Stimulated activated naive CD8-positive, alpha-beta T cell treated with anti-CD3 and anti-CD28 coated beads, Interleukin-15, amount 100 ng/mL, for 72 hours (primary cell): Measurements from ENCODE around the gene POLR1A.

ENCODE experiments used
- ATAC-seq: fragments of 150-1000 bp; cut with Tn5 transposase; 2 replicates; pipeline ENCODE4 v1.10.0; 2021; ENCODE audit warnings: mild to moderate bottlenecking, moderate library complexity
- DNase-seq, 2 donors: peaks; one replicate each; pipeline ENCODE4 v3.0.0; 2021 to 2022
- H3K27ac Mint-ChIP-seq, 2 donors: one replicate each; pipeline ENCODE4 v1.8.0; 2022; ENCODE audit warnings: mild to moderate bottlenecking in 2 of 2, mixed read lengths in 2 of 2, moderate library complexity in 2 of 2
- H3K27me3 Mint-ChIP-seq: one replicate; pipeline ENCODE4 v1.8.0; 2022; ENCODE audit warnings: mixed read lengths
- H3K4me1 Mint-ChIP-seq: one replicate; pipeline ENCODE4 v1.8.0; 2022; ENCODE audit warnings: mild to moderate bottlenecking, mixed read lengths
- H3K4me3 Mint-ChIP-seq, 2 donors: one replicate each; pipeline ENCODE4 v1.8.0; 2022; ENCODE audit warnings: mild to moderate bottlenecking in 2 of 2, mixed read lengths in 2 of 2, moderate library complexity in 1 of 2
- H3K9me3 Mint-ChIP-seq, 2 donors: one replicate each; pipeline ENCODE4 v1.8.0; 2022; ENCODE audit warnings: mixed read lengths in 2 of 2

POLR1A gene

DNA sequence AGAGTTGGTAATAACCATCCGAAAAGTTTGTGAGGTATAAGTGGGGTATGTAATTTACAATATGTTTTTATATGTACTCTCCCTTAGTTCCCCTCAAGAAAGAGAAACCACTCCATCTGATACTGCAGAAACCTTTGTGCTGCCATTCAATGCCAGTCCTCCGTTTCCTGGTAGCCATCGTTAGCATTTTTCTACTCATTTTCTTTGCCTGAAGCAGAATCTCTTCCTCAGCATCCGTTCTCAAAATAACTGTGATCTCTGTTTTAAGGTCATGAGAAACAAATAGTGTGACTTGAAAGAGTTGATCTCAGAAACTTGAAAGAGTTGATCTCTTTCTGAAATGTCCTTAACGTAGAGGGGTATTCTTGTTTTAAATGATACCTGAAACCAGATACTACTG lies 1.3 kb upstream of the POLR1A start:
- peak overlapping the region; percentile 29 to 100 for H3K27ac Mint-ChIP-seq
- no peaks in the 10 kb centered on the region for H3K27me3 Mint-ChIP-seq
- no peak for ATAC-seq
- peak overlapping the region; percentile 92 to 96 for H3K4me3 Mint-ChIP-seq
- no peaks in the 10 kb centered on the region for H3K9me3 Mint-ChIP-seq
- H3K4me1 Mint-ChIP-seq, result peaks cover 63% of the 10 kb centered on the region
- no peak for DNase-seq

DNA sequence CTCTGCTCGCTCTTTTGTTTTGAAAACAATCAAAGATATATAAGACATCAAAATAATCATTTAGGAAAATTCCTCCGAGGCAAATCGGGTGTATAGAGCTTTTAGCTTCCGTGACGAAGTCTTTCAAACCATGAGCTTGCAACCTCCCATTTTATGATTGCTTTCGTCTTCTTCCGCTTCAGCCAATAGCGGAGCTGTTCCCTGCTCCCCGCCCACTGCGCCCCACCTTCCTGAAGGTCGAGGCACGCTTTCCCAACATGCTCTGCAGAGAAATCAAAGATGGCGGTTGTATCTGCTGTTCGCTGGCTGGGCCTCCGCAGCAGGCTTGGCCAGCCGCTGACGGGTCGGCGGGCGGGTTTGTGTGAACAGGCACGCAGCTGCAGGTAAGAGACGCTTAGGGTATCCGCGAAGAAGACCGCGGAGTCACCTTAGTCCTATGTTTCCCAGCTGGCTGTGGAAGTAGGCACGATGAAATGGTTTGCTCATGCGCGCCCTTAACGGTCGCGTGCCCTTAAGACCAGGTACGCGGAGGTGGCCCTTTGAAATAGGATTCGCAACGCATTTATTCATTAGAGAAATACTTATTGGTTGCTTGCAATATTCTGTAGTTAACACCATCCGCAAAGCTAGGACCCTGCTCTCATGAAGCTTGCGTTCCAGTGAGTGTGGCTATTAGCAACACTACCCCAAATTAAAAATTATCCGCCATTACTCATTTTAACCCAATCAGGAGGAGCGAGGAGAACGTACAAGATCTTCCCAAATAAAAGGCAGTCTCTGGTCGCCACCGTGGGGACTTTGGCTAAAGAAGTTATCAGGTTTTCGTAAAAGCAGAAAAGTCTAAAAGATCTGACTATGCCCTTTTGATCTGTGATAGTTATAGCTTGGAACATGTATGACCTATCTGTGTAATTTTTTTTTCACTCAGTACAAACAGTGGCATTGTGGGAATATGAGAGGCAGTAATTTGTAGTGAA lies 571 bp upstream of the POLR1A start, which contains the start of gene PTCD3:
PTCD3 (plus strand) TSS at position 267 of the 977 bp plus-strand sequence; CDS start at position 280, 13 bp downstream.
- Mint-ChIP-seq H3K27me3 (no peaks in the 10 kb centered on the region), H3K4me1 (peaks cover 70% of the 10 kb centered on the region), H3K4me3 (peak within 1 kb of the TSS; percentile 92 to 96), H3K27ac (peak within 1 kb of the TSS; percentile 100), H3K9me3 (no peaks in the 10 kb centered on the region)
- DNase-seq, result peak; percentile 91 to 95
- ATAC-seq, result peak; percentile 95

- Mint-ChIP-seq H3K4me1 (peaks cover 58% of the 10 kb centered on the region), H3K9me3 (no peaks in the 10 kb centered on the region), H3K4me3 (no peak overlapping the region), H3K27ac (no peak overlapping the region), H3K27me3 (no peaks in the 10 kb centered on the region)
- no peak for ATAC-seq
- DNase-seq, result no peak
Observed at GRCh38 chr2:86102157-86102556, 3.5 kb downstream of the POLR1A start.

GRCh38 chr2:86097913-86098312 lies 7.8 kb downstream of the POLR1A start:
- no peaks in the 10 kb centered on the region for H3K27me3 Mint-ChIP-seq
- DNase-seq (no peak), ATAC-seq (no peak)
- no peaks in the 10 kb centered on the region for H3K9me3 Mint-ChIP-seq
- H3K27ac Mint-ChIP-seq, result peak overlapping the region in 1 of 2 donors; percentile 57
- peaks cover 46% of the 10 kb centered on the region for H3K4me1 Mint-ChIP-seq
- H3K4me3 Mint-ChIP-seq, result no peak overlapping the region

DNA sequence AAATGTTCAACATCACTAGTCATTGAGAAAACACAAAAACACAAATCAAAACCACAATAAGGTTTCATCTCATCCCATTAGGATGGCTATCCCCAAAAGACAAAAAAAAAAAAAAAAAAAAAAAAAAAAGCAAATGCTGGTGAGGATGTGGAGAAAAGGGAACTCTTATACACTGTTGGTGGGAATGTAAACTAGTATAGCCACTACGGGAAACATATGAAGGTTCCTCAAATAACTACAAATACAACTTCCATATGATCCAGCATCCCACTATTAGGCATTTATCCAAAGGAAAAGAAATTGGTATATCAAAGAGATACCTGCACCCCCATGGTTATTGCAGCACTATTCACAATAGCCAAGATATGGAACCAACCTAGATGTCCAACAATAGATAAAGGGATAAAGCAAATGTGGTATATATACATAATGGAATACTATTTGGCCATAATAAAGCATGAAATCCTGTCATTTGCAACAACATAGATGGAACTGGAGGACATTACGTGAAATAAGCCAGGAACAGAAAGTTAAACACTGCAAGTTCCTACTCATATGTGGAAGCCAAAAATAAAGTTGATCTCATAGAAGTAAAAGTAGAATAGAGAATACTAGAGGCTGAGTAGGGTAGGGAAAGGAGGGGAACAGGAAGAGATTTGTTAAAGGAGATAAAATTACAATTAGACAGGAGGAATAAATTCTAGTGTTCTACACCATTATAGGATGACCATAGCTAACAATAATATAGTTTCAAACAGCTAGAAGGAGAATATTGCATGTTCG lies 8.4 kb downstream of the POLR1A start:
- Mint-ChIP-seq H3K4me1 (peaks cover 40% of the 10 kb centered on the region), H3K27me3 (no peaks in the 10 kb centered on the region), H3K4me3 (no peak overlapping the region), H3K9me3 (no peaks in the 10 kb centered on the region), H3K27ac (no peak overlapping the region)
- DNase-seq, result no peak
- no peak for ATAC-seq

- Mint-ChIP-seq H3K9me3 (no peaks in the 10 kb centered on the region), H3K4me1 (peaks cover 18% of the 10 kb centered on the region), H3K27ac (no peak overlapping the region), H3K27me3 (no peaks in the 10 kb centered on the region), H3K4me3 (no peak overlapping the region)
- DNase-seq, result no peak
- no peak for ATAC-seq
Observed at GRCh38 chr2:86094229-86094628, 11.5 kb downstream of the POLR1A start.

DNA sequence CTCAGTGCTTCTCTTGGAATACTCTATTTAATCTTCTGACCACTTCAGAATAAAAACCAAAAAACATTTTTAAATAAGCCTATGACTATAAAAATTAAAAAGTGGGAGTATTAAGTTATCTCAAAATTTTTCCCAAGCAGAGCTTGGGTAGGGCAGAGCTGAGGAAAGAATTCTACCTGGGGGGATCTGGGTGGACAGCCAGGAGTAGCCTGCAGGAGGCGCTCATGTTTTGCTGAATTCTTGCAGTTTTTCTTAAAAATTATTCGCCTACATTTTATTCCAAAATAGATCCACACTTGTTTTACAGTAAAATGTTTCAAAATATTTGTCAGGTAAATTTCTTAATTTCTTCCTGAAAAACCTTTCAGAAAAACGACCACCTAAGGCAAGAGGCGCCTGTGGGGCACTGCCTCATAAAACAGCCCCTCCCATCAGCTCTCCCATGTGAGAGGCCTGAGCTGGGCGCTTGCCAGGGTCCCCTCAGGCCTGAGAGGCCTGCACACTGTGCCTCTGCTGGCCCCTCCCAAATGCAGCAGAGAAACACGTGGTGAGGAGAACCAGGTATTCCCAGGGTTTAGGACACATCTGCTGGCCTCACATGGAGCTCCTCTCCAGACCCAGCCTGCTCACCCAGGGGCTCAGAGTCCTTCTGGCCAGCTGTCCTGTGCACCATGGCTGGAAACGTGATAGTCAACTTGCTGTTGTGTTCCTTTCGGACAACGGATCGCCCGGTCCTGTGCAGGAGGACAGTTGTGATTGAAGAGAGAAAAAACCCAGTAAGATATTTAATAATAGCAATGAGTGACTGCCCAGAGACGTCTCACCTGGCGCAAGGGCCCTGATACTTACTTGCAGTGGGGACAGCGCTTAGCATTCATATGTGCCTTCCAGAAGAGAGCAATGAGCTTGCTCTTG lies 17.5 kb downstream of the POLR1A start:
- H3K27ac Mint-ChIP-seq, result no peak overlapping the region

GRCh38 chr2:86082756-86083155 lies 22.9 kb downstream of the POLR1A start:
- no peak for DNase-seq
- no peaks in the 10 kb centered on the region for H3K9me3 Mint-ChIP-seq
- ATAC-seq, result no peak
- H3K27me3 Mint-ChIP-seq, result no peaks in the 10 kb centered on the region
- no peak overlapping the region for H3K4me3 Mint-ChIP-seq
- H3K27ac Mint-ChIP-seq, result no peak overlapping the region
- H3K4me1 Mint-ChIP-seq, result peaks cover 24% of the 10 kb centered on the region

More for the DNA sequence above, 17.5 kb downstream of the POLR1A start:
- ATAC-seq (no peak), DNase-seq (no peak)
- Mint-ChIP-seq H3K9me3 (no peaks in the 10 kb centered on the region), H3K4me3 (no peak overlapping the region), H3K4me1 (no peaks in the 10 kb centered on the region), H3K27me3 (no peaks in the 10 kb centered on the region)

DNA sequence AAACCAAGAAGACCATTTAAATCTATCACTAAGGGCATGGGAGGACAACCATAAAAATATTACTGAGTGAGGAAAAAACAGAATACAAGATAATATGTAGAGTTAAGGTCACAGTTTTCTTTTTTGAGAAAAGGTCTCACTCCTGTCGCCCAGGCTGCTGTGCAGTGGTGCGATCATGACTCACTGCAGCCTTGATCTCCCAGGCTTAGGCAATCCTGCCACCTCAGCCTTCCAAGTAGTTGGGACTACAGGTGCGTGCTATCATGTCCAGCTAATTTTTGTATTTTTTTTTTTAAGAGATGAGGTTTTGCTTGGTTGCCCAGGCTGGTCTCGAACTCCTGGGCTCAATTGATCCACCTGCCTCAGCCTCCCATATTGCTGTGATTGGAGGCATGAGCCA lies 24.0 kb downstream of the POLR1A start:
- Mint-ChIP-seq H3K9me3 (no peaks in the 10 kb centered on the region), H3K27me3 (no peaks in the 10 kb centered on the region), H3K4me3 (no peak overlapping the region), H3K27ac (no peak overlapping the region), H3K4me1 (peaks cover 24% of the 10 kb centered on the region)
- no peak for DNase-seq
- ATAC-seq, result no peak

- peaks cover 24% of the 10 kb centered on the region for H3K4me1 Mint-ChIP-seq
- ATAC-seq (peak; percentile 89), DNase-seq (peak; percentile 77 to 78)
- H3K27ac Mint-ChIP-seq, result no peak overlapping the region
- H3K4me3 Mint-ChIP-seq, result no peak overlapping the region
- no peaks in the 10 kb centered on the region for H3K9me3 Mint-ChIP-seq
- H3K27me3 Mint-ChIP-seq, result no peaks in the 10 kb centered on the region
Observed at GRCh38 chr2:86079981-86080911, 25.4 kb downstream of the POLR1A start.

DNA sequence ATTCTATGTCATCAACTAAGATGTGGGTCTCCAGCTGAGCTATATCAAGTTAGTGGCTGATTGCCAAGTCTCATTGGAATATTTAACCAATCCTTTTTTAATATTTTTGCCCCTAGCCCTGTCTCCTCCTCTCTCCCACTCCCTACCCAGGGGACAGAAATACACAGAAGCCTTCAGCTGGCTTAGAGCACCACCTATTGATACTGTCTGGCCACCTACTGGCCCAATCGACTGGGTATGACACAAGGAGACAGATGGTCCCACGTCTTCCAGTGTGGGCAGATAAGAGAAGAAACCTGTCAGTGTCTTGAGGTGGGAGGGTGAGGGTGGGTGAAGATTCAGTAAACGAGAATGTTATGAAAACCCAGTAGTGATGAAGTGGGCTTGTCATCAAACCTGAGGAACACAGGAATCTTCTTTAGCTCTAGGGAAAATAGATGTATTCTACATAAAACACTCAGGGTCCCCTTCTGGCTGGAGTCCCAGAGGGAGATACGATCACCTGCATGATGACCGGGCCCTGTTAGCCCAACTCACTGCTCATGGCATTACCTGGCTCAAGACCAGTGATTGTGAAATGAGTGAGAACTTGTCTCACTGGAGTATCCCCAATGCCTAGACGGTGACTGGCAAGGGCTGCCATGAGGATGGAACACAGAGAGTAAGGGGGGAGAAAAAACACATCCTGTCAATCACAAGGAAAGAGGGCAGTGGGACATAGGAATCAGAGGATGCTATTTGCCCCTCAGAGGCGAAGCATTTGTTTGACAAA lies 26.7 kb downstream of the POLR1A start:
- ATAC-seq (peak; percentile 67), DNase-seq (peak; percentile 26)
- H3K4me3 Mint-ChIP-seq, result no peak overlapping the region
- peaks cover 24% of the 10 kb centered on the region for H3K4me1 Mint-ChIP-seq
- H3K27ac Mint-ChIP-seq, result no peak overlapping the region
- H3K27me3 Mint-ChIP-seq, result no peaks in the 10 kb centered on the region
- no peaks in the 10 kb centered on the region for H3K9me3 Mint-ChIP-seq

GRCh38 chr2:86075886-86076285 lies 29.8 kb downstream of the POLR1A start:
- Mint-ChIP-seq H3K4me3 (no peak overlapping the region), H3K9me3 (no peaks in the 10 kb centered on the region), H3K4me1 (peaks cover 26% of the 10 kb centered on the region), H3K27me3 (no peaks in the 10 kb centered on the region), H3K27ac (no peak overlapping the region)
- ATAC-seq (no peak), DNase-seq (no peak)

DNA sequence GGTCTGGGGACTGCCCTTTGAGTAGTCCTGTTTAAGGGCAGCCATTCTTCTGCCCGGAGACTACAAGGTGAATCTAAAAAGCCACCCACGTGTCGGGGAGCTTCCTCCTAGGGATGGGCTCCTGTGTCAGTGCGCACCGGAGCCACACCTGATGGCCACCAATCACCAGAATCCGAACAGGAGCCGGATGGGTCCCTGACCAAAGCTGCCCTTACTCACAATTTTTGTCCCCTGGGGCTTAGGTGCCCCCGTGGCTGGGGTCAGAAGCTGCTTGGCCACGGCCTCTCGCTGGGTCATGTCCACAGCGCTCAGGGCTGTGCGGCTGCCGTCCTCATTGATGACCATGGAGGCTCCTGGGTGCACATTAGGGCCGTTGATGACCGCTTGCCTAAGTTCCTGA lies 30.9 kb downstream of the POLR1A start:
- Mint-ChIP-seq H3K27ac (no peak overlapping the region), H3K27me3 (no peaks in the 10 kb centered on the region), H3K9me3 (no peaks in the 10 kb centered on the region), H3K4me1 (peaks cover 15% of the 10 kb centered on the region), H3K4me3 (no peak overlapping the region)
- ATAC-seq, result no peak
- DNase-seq, result no peak

DNA sequence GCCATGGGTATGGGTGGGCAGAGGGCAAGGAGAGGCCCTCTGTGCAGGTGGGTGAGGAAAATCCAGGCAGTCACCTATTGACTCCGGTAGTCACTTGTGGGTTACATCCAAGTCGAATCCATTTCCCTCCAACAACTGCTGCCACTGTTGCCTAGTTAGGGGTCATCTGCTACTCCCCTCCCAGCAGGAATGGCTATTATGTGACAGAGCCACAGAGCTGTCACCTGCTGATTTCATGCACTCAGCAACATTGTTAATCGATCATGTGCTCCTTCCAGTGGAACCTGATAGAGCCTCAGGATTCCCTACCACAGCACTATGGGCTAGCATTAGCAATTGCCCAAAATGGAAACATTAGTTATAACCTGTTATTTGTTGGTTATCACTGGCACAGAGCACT lies 31.4 kb downstream of the POLR1A start:
- DNase-seq (no peak), ATAC-seq (no peak)
- no peaks in the 10 kb centered on the region for H3K27me3 Mint-ChIP-seq
- H3K4me1 Mint-ChIP-seq, result peaks cover 12% of the 10 kb centered on the region
- H3K27ac Mint-ChIP-seq, result no peak overlapping the region
- no peaks in the 10 kb centered on the region for H3K9me3 Mint-ChIP-seq
- H3K4me3 Mint-ChIP-seq, result no peak overlapping the region
